Measurements from ENCODE around the gene HAT1.

The HAT1 gene

DNA sequence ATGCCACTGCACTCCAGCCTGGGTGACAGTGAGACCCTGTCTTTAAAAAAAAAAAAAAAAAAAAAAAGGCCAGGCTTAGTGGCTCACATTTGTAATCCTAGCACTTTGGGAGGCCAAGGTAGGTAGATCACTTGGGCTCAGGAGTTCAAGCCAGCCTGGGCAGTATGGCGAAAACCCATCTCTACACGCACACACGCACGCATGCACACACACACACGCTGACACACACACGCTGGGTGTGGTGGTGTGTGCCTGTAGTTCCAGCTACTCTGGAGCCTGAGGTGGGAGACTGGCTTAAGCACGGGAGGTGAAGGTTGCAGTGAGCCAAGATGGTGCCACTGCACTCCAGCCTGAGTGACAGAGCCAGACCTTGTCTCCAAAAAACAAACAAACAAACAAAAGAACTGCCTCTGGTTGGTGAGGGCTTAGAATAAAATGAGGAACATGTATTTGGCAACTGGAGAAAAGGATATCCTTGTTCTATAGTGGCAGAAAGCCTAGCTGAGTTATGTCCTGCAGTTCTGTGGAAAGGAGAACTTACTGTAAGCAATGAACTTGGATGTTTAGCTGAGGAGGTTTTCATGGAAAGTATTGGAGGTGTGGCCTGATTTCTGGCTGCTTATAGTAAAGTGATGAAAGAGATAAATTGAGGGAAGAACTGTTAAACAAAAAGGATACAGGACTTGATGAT, 34.0 kb downstream of the HAT1 start:
- Histone ChIP-seq H3F3A (ENCODE audit: low read depth) (no peaks in the 10 kb centered on the region), H3K36me3 (ENCODE audit: insufficient read depth, low read length) (peaks cover 21% of the 10 kb centered on the region; the same call in 1 of the 2 replicates), H3K4me2 (ENCODE audit: low read depth, low read length, poor library complexity, severe bottlenecking) (no peak overlapping the region), H3K9me2 (replicated peaks; ENCODE audit: low read depth, low read length) (no peaks in the 10 kb centered on the region), H3K9me3 (ENCODE audit: insufficient read depth, low read depth, low read length) (no peaks in the 10 kb centered on the region), H3K4me1 (ENCODE audit: insufficient read depth, low read length, poor library complexity, severe bottlenecking) (peaks cover 23% of the 10 kb centered on the region), H3K4me3 (ENCODE audit: low read length, poor library complexity, severe bottlenecking) (no peak overlapping the region), H3K79me2 (ENCODE audit: insufficient read depth, low read length) (peaks cover 24% of the 10 kb centered on the region; the same call in 1 of the 2 replicates), H3K9ac (ENCODE audit: low read depth, low read length, poor library complexity, severe bottlenecking) (no peak overlapping the region), H2AFZ (ENCODE audit: low read length) (no peak overlapping the region), H4K20me1 (ENCODE audit: insufficient read depth, low read length, poor library complexity, severe bottlenecking) (no peaks in the 10 kb centered on the region), H3K27me3 (ENCODE audit: insufficient read depth, low read length, poor library complexity, severe bottlenecking) (no peaks in the 10 kb centered on the region)
- TF ChIP-seq, protein P1, sequence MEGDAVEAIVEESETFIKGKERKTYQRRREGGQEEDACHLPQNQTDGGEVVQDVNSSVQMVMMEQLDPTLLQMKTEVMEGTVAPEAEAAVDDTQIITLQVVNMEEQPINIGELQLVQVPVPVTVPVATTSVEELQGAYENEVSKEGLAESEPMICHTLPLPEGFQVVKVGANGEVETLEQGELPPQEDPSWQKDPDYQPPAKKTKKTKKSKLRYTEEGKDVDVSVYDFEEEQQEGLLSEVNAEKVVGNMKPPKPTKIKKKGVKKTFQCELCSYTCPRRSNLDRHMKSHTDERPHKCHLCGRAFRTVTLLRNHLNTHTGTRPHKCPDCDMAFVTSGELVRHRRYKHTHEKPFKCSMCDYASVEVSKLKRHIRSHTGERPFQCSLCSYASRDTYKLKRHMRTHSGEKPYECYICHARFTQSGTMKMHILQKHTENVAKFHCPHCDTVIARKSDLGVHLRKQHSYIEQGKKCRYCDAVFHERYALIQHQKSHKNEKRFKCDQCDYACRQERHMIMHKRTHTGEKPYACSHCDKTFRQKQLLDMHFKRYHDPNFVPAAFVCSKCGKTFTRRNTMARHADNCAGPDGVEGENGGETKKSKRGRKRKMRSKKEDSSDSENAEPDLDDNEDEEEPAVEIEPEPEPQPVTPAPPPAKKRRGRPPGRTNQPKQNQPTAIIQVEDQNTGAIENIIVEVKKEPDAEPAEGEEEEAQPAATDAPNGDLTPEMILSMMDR (conservative IDR thresholded peaks at IDR 0.05; ENCODE audit: low read length): no peak
- no peak for TF ChIP-seq EZH2phosphoT487 (IDR thresholded peaks at IDR 0.05; ENCODE audit: borderline replicate concordance)

DNA sequence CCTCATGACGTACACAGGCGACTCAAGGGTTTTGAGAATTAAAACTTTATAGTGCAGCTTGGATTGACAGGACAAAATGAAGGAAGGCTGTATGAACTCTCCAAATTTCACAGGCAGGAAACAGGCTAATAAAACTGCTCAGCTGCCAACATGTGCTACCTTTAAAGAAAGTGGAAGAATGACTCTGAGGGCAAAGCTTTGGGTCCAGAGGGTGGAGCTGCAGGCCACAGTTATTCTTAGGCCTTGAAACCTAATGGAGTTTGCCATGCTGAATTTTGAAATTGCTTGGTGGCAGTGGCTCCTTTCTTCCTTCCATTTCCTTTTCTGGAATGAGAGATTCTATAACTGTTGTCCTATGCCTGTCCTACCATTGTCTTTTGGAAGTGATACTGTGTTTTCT, 34.8 kb downstream of the HAT1 start:
- TF ChIP-seq, protein P1 (conservative IDR thresholded peaks at IDR 0.05; ENCODE audit: low read length): peak; percentile 80
- TF ChIP-seq EZH2phosphoT487 (IDR thresholded peaks at IDR 0.05; ENCODE audit: borderline replicate concordance): no peak
- Histone ChIP-seq H3K4me2 (ENCODE audit: low read depth, low read length, poor library complexity, severe bottlenecking) (no peak overlapping the region), H3F3A (ENCODE audit: low read depth) (no peaks in the 10 kb centered on the region), H3K79me2 (ENCODE audit: insufficient read depth, low read length) (peaks cover 23% of the 10 kb centered on the region; the same call in 1 of the 2 replicates), H3K36me3 (ENCODE audit: insufficient read depth, low read length) (peaks cover 21% of the 10 kb centered on the region; the same call in 1 of the 2 replicates), H3K9me2 (replicated peaks; ENCODE audit: low read depth, low read length) (no peaks in the 10 kb centered on the region), H4K20me1 (ENCODE audit: insufficient read depth, low read length, poor library complexity, severe bottlenecking) (no peaks in the 10 kb centered on the region), H3K9me3 (ENCODE audit: insufficient read depth, low read depth, low read length) (no peaks in the 10 kb centered on the region), H3K4me1 (ENCODE audit: insufficient read depth, low read length, poor library complexity, severe bottlenecking) (peaks cover 23% of the 10 kb centered on the region), H2AFZ (ENCODE audit: low read length) (no peak overlapping the region), H3K27me3 (ENCODE audit: insufficient read depth, low read length, poor library complexity, severe bottlenecking) (no peaks in the 10 kb centered on the region), H3K9ac (ENCODE audit: low read depth, low read length, poor library complexity, severe bottlenecking) (no peak overlapping the region), H3K4me3 (ENCODE audit: low read length, poor library complexity, severe bottlenecking) (no peak overlapping the region)

DNA sequence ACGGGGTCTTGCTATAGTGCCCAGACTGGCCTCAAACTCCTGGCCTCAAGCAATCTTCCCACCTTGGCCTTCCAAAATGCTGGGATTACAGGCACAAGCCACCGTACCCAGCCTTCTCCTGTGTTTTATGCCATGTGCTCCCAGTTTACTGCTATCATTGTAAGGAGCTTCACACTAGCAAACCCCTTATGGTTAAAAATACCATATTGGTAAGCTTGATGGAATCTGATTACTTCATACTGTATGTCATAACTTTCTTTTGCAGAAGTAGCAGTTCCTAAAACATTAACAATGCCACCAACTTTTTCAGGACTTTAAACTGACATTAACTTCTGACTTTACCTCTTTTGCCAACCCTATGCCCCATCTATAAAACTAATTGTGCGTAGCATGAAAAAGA, 36.2 kb downstream of the HAT1 start:
- Histone ChIP-seq H3K4me3 (ENCODE audit: low read length, poor library complexity, severe bottlenecking) (no peak overlapping the region), H3K79me2 (ENCODE audit: insufficient read depth, low read length) (peaks cover 23% of the 10 kb centered on the region; the same call in 1 of the 2 replicates), H3K36me3 (ENCODE audit: insufficient read depth, low read length) (peaks cover 16% of the 10 kb centered on the region; the same call in 1 of the 2 replicates), H3K4me1 (ENCODE audit: insufficient read depth, low read length, poor library complexity, severe bottlenecking) (peaks cover 30% of the 10 kb centered on the region), H3K27me3 (ENCODE audit: insufficient read depth, low read length, poor library complexity, severe bottlenecking) (no peaks in the 10 kb centered on the region), H3K9me3 (ENCODE audit: insufficient read depth, low read depth, low read length) (no peaks in the 10 kb centered on the region), H3K9me2 (replicated peaks; ENCODE audit: low read depth, low read length) (no peaks in the 10 kb centered on the region), H2AFZ (ENCODE audit: low read length) (no peak overlapping the region), H4K20me1 (ENCODE audit: insufficient read depth, low read length, poor library complexity, severe bottlenecking) (peaks cover 7% of the 10 kb centered on the region), H3K9ac (ENCODE audit: low read depth, low read length, poor library complexity, severe bottlenecking) (no peak overlapping the region), H3K4me2 (ENCODE audit: low read depth, low read length, poor library complexity, severe bottlenecking) (no peak overlapping the region), H3F3A (ENCODE audit: low read depth) (peaks cover 1% of the 10 kb centered on the region; the same call in 1 of the 2 replicates)
- TF ChIP-seq, protein P1 (conservative IDR thresholded peaks at IDR 0.05; ENCODE audit: low read length): no peak
- no peak for TF ChIP-seq EZH2phosphoT487 (IDR thresholded peaks at IDR 0.05; ENCODE audit: borderline replicate concordance)

Measured in Loucy (cell line).